GM19025 (cell line): Measurements from ENCODE around the gene SLK.
A peak's percentile ranks its signal among the peaks of the same experiment; 100 is the strongest.

Source experiments
- ATAC-seq: cut with Tn5 transposase; IDR thresholded peaks from one replicate; pipeline ENCODE4 v1.9.1; 2021; ENCODE audit warnings: mild to moderate bottlenecking, low read depth, moderate library complexity; ENCODE audit not compliant: unreplicated experiment

The SLK gene

DNA sequence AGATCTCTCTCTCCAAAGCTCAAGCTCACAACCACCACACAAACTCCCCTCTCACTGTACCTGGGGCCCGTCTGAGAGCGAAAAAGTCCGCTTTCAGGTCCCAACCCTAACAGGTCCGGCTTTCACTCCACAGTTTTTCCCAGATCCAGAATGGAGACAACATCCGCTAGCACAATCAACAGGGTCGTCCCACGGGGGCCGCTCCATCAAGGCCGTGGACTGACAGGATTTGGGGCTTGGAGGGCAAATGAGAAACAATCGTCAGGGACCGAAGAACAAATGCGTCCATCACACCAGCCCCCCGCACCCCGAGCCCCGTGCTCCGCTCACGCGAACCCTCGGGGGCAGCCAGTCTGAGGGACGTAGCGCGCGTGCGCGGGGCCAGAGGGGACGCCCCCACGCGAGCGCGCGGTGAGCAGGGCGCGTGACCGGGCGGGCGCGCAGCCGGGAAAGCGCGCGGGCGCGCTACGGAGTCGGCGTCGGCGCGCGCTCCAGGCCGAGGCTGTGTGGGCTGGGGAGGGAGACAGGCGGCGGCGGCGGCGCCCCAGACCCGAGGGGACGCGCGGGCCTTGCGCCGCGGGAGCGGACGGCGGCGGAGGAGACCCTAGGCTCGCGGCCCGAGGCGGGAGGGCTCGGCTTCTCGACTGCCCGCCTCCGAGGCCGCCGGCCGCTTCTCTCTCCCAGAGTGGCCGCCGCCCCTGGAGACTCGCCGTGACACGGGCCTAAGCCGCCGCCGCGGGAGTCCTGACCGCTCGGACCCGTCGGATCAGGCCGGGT, at the start of gene SLK:
SLK (plus strand) TSS at position 470 of the 777 bp plus-strand sequence. CDS start 606 bp downstream, outside the sequence.
- peak; percentile 77 for ATAC-seq

DNA sequence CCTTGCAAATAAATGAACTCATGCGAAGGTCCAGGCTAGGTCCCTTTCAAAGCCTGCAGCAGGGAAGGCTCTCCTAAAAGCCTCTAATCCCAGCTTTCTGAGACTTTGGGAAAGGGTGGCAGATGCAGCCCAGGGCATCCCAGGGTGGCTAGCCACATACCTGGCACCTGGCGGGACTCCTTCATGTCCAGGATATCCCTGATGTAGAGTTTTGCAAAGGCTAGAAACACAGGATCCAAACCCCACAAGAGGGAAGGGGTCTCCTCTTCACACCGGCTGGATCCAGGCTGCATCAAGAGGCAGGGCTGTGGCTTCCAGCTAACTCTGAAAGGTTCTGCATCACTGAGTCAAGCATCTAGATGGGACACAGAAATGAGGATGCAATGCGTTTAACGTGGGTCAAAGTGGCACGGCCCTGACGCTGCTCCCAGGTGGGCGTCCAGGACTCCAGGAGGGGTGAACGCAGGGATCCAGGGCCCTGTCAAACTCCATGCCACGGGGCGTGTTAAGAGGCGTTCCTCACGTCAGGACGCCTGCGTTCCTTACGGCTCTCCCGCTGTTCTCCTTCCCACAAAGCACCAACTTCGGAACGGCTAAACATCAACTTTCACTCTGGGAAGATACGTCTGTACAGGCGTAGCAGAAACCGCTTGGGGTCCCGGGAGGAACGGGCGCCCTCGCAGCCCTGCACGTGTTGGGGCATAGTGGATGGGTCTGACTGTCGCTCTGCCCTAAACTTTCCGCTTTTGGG, 49.5 kb upstream of the SLK start:
- peak; percentile 3 for ATAC-seq

DNA sequence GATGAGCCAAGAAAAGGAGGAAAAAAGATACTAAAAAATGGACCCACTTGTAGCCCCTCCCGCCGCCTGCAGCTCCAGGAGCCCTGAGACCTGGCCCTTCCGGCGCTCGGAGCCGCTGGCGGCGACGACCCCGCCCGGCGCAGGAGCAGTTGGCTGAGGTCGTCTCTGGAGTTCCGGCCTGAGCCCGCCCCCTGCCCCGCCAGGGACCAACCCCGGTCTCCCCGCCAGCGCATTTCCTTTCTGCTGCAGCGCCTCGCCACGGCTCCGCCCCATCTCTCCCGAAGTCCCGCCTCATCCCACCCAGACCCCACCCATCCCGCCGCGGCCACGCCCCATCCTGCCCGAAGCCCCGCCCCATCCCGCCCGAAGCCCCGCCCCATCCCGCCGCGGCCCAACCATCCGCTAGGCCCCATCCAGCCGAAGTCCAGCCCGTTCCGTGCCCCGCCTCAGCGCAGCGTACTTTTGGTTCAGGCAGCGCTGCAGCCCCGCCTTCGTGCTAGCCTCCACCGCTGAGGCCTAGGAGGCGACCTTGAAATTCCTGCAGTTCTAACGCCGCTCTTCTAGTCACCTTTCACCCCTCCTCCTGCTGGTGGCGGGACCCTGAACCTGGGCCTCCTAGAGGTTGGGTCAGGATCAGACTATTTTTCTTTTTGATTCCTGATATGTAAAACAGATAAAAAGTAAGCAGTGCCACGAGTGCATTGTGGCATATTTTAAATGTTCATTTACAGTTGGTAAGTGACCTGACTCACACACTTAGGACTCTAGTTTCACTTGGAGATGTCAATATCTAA, 48.7 kb upstream of the SLK start, which contains the start of gene STN1:
STN1 (minus strand) TSS at position 132 of the 794 bp plus-strand sequence. CDS start 590 bp downstream, outside the sequence.
- ATAC-seq: peak; percentile 92

DNA sequence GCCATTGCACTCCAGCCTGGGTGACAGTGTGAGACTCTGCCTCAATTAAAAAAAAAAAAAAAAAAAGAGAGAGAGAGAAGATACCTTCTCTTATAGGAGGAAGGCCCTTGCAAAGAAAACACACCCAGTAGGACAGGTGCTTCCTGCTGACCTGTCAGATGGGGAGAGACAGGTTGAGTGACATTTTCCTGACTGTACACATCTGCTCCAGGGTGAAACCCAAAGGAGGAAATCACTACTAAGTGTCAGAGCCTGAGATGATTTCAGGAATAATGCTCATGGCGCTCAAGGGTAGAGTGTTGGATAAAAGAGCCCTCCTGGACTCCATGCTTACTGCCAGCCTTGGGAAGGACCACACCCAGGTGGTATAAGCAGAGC, 47.3 kb upstream of the SLK start:
- ATAC-seq: no peak

DNA sequence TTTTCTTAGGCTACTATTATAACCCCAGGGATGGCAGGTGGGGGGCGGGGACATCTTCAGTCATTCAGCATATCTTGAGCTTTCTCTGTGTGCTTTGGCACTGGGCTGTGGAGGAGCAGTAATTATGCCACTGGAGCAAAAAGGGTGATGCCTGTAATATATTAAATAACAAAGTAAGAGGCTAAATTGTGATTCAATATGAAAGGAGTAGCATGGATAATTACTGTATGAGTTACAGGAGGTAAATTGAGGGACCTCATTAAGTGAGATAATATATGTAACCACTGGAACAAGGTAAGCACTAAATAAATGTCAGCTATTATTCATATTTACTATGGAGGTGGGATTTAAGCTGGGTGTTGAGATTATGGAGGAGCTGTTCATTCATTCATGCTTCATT, 45.7 kb upstream of the SLK start:
- no peak for ATAC-seq

DNA sequence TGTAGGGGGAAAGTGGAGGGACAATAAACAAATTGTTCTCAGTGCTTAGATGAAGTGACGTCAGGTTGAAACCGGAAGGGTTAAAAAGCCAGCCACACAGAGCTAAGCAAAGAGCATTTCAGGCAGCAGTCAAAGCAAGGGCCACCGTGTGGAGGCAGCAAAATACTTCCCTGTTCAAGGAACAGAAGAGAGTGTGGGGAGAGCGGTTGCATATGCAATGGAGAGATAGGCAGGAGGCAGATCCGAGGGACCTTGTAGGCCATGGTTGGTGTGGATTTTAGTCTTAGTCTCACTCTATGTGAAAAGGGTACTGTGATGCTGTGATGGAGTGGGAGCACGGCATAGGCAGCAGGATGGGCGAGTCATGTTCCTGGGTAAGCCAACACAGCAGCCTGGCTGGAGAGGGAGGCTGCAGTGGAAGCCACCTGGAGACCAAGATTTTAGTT, 45.2 kb upstream of the SLK start:
- ATAC-seq: no peak

DNA sequence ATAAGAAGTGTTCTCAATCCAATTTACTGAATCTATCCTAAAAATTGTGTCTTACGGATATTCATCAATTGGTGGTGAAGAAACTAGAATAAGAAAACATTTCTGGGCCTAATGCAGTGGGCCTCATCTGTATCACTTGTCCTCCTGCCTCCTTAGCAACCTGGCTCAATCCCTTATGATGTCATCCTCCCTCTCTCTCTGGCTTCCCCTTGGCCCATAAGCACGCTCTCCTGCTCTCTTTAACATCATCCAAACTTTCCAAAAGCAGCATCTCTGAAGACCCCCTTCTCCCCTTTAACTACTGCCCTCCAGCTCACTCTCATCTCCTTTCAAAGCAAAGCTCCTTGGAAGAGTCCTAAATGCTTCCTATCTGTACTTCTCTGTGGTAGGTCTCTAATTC, 44.3 kb upstream of the SLK start:
- ATAC-seq: no peak

DNA sequence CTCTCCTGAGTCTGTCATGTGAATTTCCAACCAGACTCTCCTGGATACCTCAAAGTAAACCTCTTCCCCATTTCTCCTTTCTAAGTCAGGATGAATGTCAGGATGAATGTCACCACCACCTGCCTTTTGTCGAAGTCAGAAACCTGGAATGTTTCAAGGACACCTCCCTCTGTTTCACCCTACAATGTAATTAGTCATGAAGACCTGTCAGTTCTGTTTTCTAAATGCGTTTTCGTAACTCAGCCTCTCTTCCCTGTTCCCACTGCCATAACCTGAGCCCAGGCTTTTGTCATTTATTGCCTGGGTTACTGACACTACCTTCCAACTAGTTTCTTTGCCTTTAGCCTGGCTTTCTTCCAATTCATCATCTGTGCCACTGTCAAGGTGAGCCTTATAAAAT, 43.4 kb upstream of the SLK start:
- no peak for ATAC-seq

DNA sequence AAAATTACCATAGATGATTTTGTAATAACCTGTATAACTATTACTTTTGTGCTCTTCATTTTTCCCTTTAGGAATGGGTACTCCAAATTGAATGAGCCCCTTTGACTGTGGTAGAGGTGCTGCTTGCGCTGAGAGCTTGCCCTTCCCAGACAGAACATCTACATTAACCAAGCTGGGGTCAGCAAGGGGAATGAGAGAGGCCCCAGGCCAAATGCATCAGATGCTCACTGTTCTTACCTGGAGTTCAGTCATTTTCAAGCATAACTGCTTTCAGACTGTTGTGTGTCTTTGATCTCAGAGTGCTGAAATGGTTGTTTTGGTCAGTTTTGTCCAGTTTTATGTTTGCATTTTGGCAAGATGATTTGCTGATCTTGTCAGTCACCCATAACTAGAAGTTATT, 41.3 kb upstream of the SLK start:
- no peak for ATAC-seq

DNA sequence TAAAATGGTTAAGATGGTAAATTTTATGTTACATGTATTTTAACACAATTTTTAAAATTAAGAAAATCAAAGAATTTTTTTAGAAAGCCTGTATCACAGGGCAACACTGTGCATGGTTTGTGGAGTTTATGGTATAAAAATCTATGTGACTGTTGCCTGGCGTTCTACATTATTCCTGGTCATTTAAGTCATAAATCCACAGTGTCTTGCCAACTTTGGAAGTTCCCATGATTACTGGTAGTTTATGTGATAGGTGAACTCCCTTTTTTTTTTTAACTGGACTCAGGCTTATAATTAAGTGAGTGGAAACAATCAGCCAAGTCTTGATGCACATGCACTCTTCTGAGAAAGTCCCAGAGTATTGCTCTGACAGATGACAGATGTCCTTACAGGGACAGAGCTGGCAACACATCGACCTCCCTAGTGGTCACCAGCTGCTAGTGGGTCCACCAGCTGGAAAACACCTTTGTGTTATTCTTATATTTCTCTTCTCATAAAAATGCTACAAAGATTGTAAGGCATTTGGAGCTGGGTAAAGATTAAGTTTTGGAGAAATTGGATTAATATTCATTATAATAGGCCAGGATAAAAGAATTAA, 40.1 kb upstream of the SLK start:
- no peak for ATAC-seq

DNA sequence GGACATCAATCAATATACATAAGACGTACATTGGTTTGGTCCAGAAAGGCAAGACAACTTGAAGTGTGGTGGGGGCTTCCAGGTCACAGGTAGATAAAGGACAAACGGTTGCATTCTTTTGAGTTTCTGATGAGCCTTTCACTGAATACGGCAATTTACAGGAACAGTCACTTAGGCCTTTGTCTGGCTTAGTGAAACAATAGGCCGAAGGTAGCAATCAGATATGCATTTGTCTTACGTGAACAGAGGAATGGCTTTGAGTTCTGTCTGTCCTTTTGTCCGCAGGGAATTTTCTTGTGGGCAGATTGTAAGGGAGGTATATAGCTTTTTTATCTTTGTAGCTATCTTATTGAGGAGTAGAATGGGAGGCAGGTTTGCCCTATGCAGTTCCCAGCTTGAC, 38.2 kb upstream of the SLK start:
- ATAC-seq: no peak

DNA sequence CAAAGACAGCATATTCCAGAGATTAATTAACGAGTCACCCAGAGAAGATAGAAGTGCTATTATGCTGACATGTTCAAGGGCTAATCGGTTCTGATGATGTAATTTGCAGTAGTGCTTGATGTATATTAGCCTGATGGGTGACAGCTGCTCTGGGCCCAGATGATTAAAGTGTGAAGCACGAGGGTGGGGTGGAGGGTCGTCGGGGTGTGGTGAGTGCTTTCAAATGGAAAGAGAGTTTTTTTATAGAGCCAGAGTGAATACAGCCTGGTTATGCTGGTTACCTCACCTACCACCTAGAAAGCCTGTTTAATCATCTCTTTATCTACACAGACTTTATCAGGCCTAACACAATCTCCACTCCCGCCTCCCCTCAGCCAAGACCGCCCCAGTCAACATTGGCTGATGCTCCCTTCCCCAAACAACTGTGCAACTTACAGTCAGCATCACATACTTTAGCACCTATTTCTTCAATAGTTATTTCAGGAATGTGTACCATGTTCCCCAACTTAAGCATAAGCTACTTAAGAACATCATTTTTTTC, 37.5 kb upstream of the SLK start:
- no peak for ATAC-seq

DNA sequence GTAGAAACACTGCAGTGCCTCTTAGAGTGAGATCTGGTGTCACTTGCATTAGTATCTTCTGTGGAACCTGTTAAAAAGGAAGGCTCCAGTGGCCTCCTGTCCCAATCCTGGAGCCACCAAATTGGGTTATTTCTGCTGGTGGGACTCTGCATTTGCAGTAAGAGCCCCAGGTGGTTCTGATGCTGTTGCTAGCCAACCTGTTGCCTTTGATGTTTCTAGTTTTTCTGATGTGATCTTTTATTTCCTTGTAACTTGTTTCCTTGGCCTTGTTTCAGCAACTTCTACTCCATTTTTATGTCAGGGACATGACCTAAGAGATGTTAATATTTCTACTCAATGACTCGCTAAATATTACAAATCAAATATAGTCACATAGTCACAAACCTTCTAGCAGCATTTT, 36.5 kb upstream of the SLK start:
- ATAC-seq: no peak

DNA sequence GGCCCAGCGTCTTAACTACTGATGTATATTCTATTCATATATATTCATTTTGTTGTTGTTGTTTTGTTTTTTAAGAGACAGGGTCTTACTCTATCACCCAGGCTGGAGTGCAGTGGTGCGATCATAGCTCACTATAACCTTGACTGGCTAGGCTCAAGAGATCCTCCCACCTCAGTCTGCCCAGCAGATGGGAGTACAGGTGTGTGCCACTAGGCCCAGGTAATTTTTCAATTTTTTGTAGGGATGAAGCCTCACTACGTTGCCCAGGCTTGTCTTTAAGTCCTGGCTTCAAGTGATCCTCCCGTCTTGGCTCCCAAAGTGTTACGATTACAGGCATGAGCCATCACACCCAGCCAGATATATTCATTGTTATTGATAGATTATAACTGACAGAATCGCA, 36.1 kb upstream of the SLK start:
- ATAC-seq: no peak

DNA sequence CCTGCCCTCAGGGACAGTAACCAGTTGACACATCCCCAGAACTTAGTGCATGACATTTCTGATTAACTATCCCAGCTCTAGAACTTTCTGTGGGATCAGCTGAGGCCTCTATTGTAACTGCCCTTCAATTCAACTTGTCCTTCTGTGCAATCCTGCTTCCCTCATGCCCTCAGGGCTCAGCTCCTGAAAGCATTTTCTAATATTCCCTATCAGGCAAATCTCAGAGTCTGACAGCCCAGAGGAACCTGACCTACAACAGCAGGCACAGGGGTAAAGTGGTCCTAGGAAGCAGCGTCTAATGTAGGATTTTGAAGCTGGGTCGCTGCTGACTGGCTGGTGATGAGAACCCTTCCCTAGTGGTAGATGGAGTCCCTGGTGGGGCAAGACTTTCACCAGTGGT, 35.3 kb upstream of the SLK start:
- ATAC-seq: no peak

DNA sequence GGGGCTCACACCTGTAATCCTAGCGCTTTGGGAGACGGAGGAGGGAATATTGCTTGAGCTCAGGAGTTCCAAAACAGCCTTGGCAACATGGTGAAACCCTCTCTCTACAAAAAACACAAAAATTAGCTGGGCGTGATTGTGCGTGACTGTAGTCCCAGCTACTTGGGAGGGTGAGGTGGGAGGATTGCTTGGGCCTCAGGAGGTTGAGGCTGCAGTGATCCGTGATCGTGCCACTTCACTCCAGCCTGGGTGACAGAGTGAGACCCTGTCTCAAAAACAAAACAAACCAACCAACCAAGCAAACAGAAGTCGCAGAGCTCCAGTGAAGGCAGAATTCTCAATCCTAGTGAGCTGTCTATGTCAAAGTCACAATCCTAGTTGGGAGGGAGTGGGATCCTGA, 34.7 kb upstream of the SLK start:
- no peak for ATAC-seq

DNA sequence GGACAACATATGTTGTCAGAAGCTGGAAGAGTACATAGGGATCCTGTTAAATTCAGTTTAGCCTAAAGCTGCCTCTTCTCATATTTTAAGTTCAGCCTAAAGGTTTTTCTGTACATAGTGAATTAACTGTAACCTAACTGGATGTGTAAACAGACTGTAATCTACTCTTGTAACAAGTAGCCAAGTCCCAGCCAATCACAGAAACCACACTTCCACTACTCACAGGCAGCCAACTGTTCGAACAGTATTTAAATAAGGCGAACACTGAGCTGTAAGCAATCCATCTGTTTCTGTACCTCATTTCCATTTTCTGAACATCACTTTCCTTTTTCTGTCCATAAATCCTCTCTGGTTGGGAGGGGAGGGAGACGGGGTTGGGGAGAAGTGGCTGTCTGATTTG, 34.0 kb upstream of the SLK start:
- ATAC-seq: no peak

DNA sequence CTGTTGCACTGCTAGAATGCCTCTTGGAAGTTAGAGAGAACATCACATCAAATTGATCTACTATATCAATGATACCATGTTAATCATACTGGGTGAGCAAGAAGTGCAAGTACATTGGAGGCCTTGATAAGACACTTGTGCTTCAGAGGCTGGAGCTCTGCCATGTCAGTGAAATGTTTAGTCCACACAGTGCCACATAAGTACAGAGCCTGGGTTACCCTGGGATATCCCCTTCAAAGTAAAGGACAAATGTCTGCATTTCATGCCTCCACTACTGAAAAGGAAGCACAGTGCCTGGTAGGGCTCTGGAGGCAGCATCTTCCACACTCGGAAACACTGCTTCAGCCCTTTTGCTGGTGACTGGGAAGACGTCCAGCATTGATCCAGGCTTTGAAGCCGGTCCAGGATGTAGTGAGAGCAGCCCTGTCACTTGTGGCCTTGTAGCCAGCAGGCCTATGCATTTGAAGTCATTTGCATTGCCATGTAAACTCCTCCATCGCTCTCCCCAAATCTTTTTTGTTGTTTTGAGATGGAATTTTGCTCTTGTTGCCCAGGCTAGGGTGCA, 33.3 kb upstream of the SLK start:
- ATAC-seq: no peak

DNA sequence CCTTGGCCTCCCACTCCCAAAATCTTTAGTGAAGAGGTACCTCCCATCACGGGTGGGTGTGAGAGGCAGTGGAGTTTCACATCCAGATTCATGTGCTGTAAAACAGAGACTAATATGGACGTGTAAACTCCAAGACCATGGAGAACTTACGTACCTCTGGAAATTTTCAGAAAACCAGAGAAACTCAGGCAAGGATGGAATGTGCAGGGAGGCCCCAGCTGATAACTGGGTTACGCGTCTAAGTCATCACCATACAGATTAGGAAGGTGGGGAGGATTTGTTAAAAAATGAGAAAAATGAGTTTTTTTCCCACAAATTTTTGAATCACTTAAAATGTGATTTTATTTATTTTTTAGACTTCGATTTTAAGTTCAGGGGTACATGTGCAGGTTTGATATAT, 32.6 kb upstream of the SLK start:
- no peak for ATAC-seq

DNA sequence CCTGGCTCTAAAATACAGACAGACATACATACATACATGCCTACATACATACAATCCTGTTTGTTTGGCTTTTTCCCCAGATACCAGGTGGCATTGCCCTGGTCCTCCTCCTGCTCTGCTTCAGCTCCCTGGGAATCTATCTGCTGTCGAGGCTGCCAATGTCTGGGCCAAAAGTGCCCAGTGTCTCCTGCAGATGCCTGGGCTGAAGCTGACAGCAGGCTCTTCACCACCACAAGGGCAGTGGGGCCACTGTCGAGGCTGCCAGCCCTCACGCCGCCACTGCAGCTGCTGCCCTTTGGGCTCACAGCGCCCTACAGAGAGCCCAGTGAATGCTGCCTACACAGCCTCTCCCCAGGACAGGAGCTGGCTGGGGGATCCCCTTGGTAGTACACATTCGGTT, 30.9 kb upstream of the SLK start:
- ATAC-seq: no peak
